Liver (tissue), 9 donors: ENCODE measurements around the gene TPD52L2. TPM values are rescaled to one million over a fixed set of nuclear protein-coding genes. Genes with fewer than 3 reads are reported as not detected.
A peak's percentile ranks its signal among the peaks of the same experiment; 100 is the strongest.

Source experiments
- DNase-seq: peaks from one replicate; pipeline ENCODE4 v3.0.0-alpha.2; 2017; ENCODE audit warnings: low spot score
- H3K27ac ChIP-seq, 2 donors: one replicate each; pipeline ENCODE4 v1.7.0; 2013; ENCODE audit warnings: inconsistent platforms in 2 of 2, low read length in 2 of 2, control low read depth in 1 of 2, low read depth in 1 of 2, mild to moderate bottlenecking in 1 of 2
- H3K27me3 ChIP-seq, 4 donors: one replicate each; pipeline versions ENCODE4 v1.6.1 to v1.7.0; 2013; ENCODE audit warnings: low read length in 3 of 4, inconsistent platforms in 1 of 4, mild to moderate bottlenecking in 1 of 4, moderate library complexity in 1 of 4; ENCODE audit not compliant: control insufficient read depth in 4 of 4, insufficient read depth in 4 of 4
- H3K36me3 ChIP-seq, 4 donors: one replicate each; pipeline versions ENCODE4 v1.6.1 to v1.7.0; 2013; ENCODE audit warnings: low read length in 3 of 4, mild to moderate bottlenecking in 3 of 4, low read depth in 1 of 4, moderate library complexity in 1 of 4; ENCODE audit not compliant: control insufficient read depth in 4 of 4, insufficient read depth in 3 of 4
- H3K4me1 ChIP-seq, 4 donors: one replicate each; pipeline versions ENCODE4 v1.6.1 to v1.7.0; 2013; ENCODE audit warnings: low read length in 3 of 4, mild to moderate bottlenecking in 3 of 4, moderate library complexity in 1 of 4; ENCODE audit not compliant: control insufficient read depth in 4 of 4, insufficient read depth in 4 of 4
- H3K4me3 ChIP-seq, 3 donors: one replicate each; pipeline versions ENCODE4 v1.6.1 to v1.7.0; 2013; ENCODE audit warnings: low read length in 3 of 3, control low read depth in 1 of 3, low read depth in 1 of 3, mild to moderate bottlenecking in 1 of 3
- H3K9ac ChIP-seq, 2 donors: one replicate each; pipeline ENCODE4 v1.7.0; 2013; ENCODE audit warnings: low read length in 2 of 2, mild to moderate bottlenecking in 2 of 2, moderate library complexity in 2 of 2, control low read depth in 1 of 2, low read depth in 1 of 2
- H3K9me3 ChIP-seq, 4 donors: one replicate each; pipeline versions ENCODE4 v1.6.1 to v1.7.0; 2013; ENCODE audit warnings: low read length in 3 of 4; ENCODE audit not compliant: control insufficient read depth in 4 of 4
- GABPA ChIP-seq, 2 donors: IDR thresholded peaks in 1 of 2; conservative IDR thresholded peaks in 1 of 2; 2 replicates each; pipeline ENCODE4 v1.6.1; 2016; ENCODE audit warnings: antibody characterized with exemption in 2 of 2, mild to moderate bottlenecking in 1 of 2, moderate library complexity in 1 of 2
- HNF4A ChIP-seq, 2 donors: conservative IDR thresholded peaks; 2 replicates each; pipeline ENCODE4 v1.6.1; 2016; ENCODE audit warnings: antibody characterized with exemption in 2 of 2, mild to moderate bottlenecking in 2 of 2
- JUND ChIP-seq, 2 donors: IDR thresholded peaks; 2 replicates each; pipeline ENCODE4 v1.6.1; 2016; ENCODE audit warnings: antibody characterized with exemption in 2 of 2
- NR2F2 ChIP-seq: IDR thresholded peaks from 2 replicates; pipeline ENCODE4 v1.6.1; 2016; ENCODE audit warnings: antibody characterized with exemption
- RAD21 ChIP-seq, 2 donors: IDR thresholded peaks; 2 replicates each; pipeline ENCODE4 v1.6.1; 2016; ENCODE audit warnings: antibody characterized with exemption in 2 of 2, mild to moderate bottlenecking in 2 of 2
- RXRA ChIP-seq, 2 donors: IDR thresholded peaks; 2 replicates each; pipeline ENCODE4 v1.6.1; 2017 to 2018; ENCODE audit warnings: antibody characterized with exemption in 2 of 2, mild to moderate bottlenecking in 1 of 2
- SP1 ChIP-seq: IDR thresholded peaks from 2 replicates; pipeline ENCODE4 v1.6.1; 2018; ENCODE audit warnings: antibody characterized with exemption, mild to moderate bottlenecking
- TAF1 ChIP-seq: conservative IDR thresholded peaks from 2 replicates; pipeline ENCODE4 v1.6.1; 2016; ENCODE audit warnings: antibody characterized with exemption, mild to moderate bottlenecking
- YY1 ChIP-seq: IDR thresholded peaks from 2 replicates; pipeline ENCODE4 v1.6.1; 2016; ENCODE audit warnings: antibody characterized with exemption, mild to moderate bottlenecking
- WGBS: extraction: QIAGEN DNeasy Blood & Tissue Kit; methylation state at CpG from one replicate; pipeline ENCODE4 v1.1.7; 2013; 5-methylcytosine and 5-hydroxymethylcytosine counted together
- polyA plus RNA-seq, 2 donors: library from polyadenylated mRNA; stranded (reverse) in 1 of 2; unstranded in 1 of 2; fragments of 200-250 nt in 1 of 2; fragments of >200 nt in 1 of 2; fragmentation: Nextera tagmentation in 1 of 2; extraction: Ambion mirVana in 1 of 2; gene quantifications; one replicate each; pipeline versions ENCODE4 v1.2.1 to v1.2.3, GENCODE V29; 2013 to 2015
- total RNA-seq, 2 donors: library from RNA; depleted of rRNA; stranded (reverse); fragments of >200 nt; gene quantifications; one replicate each; pipeline ENCODE4 v1.2.3, GENCODE V29; 2014
- TF ChIP-seq, protein P1 (sequence below): fragments of 150-350 bp; IDR thresholded peaks from 2 replicates; pipeline ENCODE4 v1.5.1; 2017; ENCODE audit warnings: improper control_type of control experiment, low read depth, low read length; ENCODE audit not compliant: missing input control
- TF ChIP-seq, protein P2 (sequence below): IDR thresholded peaks from 2 replicates; pipeline ENCODE4 v1.6.1; 2016; ENCODE audit warnings: antibody characterized with exemption
- TF ChIP-seq, protein P3 (sequence below): IDR thresholded peaks from 2 replicates; pipeline ENCODE4 v1.6.1; 2016; ENCODE audit warnings: antibody characterized with exemption
- TF ChIP-seq, protein P4 (sequence below): IDR thresholded peaks from 2 replicates; pipeline ENCODE4 v1.6.1; 2016; ENCODE audit warnings: antibody characterized with exemption
- donor health status: healthy.
- donor health status: healthy.
- donor health status: healthy.
- donor health status: healthy.
- donor health status: healthy.

TPD52L2 gene
- total and polyA plus RNA-seq, 4 donors: 12.3 to 33.0 (median 28.2) TPM

DNA sequence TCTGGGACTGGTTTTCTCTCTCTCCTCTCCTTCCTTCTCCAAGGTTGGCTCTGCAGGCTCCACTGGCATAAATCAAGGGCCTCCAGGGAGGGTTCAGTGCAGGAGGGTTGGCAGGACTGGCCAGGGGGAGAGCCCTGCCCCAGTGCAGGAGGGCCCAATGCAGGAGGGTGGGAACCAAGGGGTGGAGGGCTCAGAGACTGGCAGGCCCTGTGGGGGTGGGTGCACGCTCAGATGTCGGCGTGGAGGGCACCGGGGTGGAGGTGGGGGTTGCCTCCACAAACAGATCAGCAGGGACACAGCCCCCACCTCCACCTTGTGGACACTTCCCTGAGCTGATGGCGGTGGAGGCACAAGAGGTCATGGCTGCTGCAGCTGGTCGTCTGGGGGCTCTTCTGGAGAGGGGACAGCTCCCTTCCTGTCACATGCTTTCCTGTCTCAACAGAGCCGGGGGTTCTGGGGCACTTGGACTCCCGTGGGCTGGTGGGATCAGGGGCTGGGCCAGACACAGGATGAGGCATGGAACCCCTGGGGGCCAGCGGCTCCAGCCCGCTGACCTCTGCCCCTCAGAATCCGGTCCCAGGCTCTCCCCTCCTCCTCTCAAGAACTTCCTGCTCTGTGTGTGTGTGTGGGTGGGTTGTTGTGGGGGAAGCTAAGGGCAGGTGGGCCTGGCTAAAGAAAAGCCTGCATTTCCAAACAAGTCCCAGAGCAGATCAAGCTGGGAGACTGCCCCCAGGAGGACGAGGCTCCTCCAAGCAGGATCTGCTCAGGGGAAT is 6.5 kb upstream of the TPD52L2 start:
- peak overlapping the region; percentile 24 to 51 for H3K27ac ChIP-seq
- peak; percentile 48 for DNase-seq
- no peaks in the 10 kb centered on the region for H3K27me3 ChIP-seq
- 8% methylated on average over 12 of the region's 12 CpGs for WGBS
- H3K9me3 ChIP-seq: no peaks in the 10 kb centered on the region
- peaks cover 6 to 27% (median 12%) of the 10 kb centered on the region in 4 donors for H3K4me1 ChIP-seq
- TF ChIP-seq, protein P1, sequence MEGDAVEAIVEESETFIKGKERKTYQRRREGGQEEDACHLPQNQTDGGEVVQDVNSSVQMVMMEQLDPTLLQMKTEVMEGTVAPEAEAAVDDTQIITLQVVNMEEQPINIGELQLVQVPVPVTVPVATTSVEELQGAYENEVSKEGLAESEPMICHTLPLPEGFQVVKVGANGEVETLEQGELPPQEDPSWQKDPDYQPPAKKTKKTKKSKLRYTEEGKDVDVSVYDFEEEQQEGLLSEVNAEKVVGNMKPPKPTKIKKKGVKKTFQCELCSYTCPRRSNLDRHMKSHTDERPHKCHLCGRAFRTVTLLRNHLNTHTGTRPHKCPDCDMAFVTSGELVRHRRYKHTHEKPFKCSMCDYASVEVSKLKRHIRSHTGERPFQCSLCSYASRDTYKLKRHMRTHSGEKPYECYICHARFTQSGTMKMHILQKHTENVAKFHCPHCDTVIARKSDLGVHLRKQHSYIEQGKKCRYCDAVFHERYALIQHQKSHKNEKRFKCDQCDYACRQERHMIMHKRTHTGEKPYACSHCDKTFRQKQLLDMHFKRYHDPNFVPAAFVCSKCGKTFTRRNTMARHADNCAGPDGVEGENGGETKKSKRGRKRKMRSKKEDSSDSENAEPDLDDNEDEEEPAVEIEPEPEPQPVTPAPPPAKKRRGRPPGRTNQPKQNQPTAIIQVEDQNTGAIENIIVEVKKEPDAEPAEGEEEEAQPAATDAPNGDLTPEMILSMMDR: peak; percentile 20
- TF ChIP-seq, protein P2, sequence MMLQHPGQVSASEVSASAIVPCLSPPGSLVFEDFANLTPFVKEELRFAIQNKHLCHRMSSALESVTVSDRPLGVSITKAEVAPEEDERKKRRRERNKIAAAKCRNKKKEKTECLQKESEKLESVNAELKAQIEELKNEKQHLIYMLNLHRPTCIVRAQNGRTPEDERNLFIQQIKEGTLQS: no peak
- TF ChIP-seq RAD21 (IDR thresholded peaks at IDR 0.05): peak; percentile 63 to 75
- no peak for TF ChIP-seq HNF4A (conservative IDR thresholded peaks at IDR 0.05)
- peak; percentile 11 for TF ChIP-seq SP1
- peak; percentile 98 for TF ChIP-seq NR2F2
- TF ChIP-seq, protein P3, sequence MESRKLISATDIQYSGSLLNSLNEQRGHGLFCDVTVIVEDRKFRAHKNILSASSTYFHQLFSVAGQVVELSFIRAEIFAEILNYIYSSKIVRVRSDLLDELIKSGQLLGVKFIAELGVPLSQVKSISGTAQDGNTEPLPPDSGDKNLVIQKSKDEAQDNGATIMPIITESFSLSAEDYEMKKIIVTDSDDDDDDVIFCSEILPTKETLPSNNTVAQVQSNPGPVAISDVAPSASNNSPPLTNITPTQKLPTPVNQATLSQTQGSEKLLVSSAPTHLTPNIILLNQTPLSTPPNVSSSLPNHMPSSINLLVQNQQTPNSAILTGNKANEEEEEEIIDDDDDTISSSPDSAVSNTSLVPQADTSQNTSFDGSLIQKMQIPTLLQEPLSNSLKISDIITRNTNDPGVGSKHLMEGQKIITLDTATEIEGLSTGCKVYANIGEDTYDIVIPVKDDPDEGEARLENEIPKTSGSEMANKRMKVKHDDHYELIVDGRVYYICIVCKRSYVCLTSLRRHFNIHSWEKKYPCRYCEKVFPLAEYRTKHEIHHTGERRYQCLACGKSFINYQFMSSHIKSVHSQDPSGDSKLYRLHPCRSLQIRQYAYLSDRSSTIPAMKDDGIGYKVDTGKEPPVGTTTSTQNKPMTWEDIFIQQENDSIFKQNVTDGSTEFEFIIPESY: no peak
- H3K36me3 ChIP-seq: peaks cover 0 to 2% (median 0%) of the 10 kb centered on the region in 4 donors
- H3K4me3 ChIP-seq: no peak overlapping the region
- H3K9ac ChIP-seq: no peak overlapping the region

DNA sequence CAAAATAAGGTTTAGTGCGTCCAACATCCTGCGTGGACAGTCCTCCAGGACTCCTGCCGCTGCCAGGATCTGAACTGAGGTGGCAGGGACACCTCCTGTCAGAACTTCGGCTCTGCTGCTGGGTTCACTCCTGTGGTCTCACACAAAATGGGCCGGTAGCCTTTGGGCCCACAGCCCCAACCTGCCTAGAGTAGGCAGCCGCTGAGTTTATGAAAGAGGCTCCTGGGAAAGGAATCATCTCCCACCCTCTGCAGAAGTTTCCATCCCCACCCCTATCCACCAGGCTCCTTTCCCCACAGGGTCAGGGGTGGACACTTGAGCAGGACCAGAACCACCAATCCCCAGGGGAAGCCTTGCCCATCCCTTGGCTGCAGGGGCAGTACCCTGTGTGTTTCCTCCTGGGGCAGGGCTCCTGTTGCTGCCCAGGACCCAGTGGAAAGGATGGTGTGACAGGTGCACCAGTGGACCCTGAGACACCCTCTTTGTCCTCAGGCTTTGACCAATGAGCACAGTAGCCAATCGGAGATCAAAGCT is 5.8 kb upstream of the TPD52L2 start:
- peaks cover 0 to 2% (median 0%) of the 10 kb centered on the region in 4 donors for H3K36me3 ChIP-seq
- no peak for TF ChIP-seq NR2F2
- TF ChIP-seq HNF4A (conservative IDR thresholded peaks at IDR 0.05): no peak
- DNase-seq: no peak
- peaks cover 6 to 32% (median 14%) of the 10 kb centered on the region in 4 donors for H3K4me1 ChIP-seq
- H3K9me3 ChIP-seq: no peaks in the 10 kb centered on the region
- WGBS: 46% methylated on average over 7 of the region's 7 CpGs
- H3K4me3 ChIP-seq: no peak overlapping the region
- no peaks in the 10 kb centered on the region for H3K27me3 ChIP-seq
- H3K27ac ChIP-seq: peak overlapping the region; percentile 24 to 47
- no peak overlapping the region for H3K9ac ChIP-seq

DNA sequence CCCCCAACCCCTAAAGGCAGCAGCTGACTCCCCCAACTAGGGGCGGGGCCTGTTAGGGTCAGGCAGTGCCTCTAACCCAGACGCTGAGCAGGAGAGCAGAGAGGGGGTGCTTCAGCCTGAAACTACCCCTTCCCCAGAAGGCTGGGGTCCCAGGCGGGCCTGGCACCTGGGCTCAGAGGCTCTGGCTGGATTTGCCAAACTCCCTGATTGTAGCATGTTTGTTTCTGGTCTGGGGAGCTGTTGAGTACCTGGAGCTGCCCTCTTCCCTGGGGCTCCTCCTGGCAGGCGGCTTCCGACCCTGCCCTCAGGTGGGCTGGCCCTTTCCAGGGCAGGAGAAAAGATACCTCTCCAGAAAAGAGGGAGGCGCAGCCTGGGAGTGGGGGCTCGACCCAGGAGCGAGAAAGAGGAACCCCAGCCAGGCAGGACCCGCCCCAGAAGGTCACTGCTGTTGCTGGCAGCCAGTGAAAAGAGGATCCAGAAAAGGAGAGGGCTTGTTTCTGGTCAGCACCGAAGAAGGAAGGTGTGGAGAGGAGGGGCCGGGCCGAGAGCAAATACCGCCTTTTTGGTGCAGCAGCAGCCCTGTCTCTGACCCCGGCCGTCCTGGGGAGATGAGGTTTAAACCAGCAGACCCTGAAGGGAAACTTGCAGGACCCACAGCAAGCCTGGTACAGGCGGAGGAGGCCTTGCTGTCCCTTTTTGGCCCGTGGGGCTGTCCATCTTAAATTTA is 4.6 kb upstream of the TPD52L2 start:
- peak overlapping the region in 1 of 2 donors; percentile 15 for H3K27ac ChIP-seq
- DNase-seq: no peak
- WGBS: 76% methylated on average over 17 of the region's 17 CpGs
- TF ChIP-seq, protein P4, sequence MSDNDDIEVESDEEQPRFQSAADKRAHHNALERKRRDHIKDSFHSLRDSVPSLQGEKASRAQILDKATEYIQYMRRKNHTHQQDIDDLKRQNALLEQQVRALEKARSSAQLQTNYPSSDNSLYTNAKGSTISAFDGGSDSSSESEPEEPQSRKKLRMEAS: no peak
- TF ChIP-seq YY1: no peak
- TF ChIP-seq, protein P1: no peak
- TF ChIP-seq RXRA (IDR thresholded peaks at IDR 0.05): no peak
- TF ChIP-seq JUND (IDR thresholded peaks at IDR 0.05): no peak
- no peak for TF ChIP-seq GABPA (IDR thresholded peaks at IDR 0.05 in 1 of 2, conservative IDR thresholded peaks at IDR 0.05 in 1 of 2)
- TF ChIP-seq HNF4A (conservative IDR thresholded peaks at IDR 0.05): no peak
- no peak for TF ChIP-seq SP1
- TF ChIP-seq TAF1: no peak
- H3K36me3 ChIP-seq: peaks cover 0 to 2% (median 0%) of the 10 kb centered on the region in 4 donors
- H3K27me3 ChIP-seq: no peaks in the 10 kb centered on the region
- no peak overlapping the region for H3K9ac ChIP-seq
- no peaks in the 10 kb centered on the region for H3K9me3 ChIP-seq
- H3K4me1 ChIP-seq: peaks cover 6 to 32% (median 14%) of the 10 kb centered on the region in 4 donors
- no peak overlapping the region for H3K4me3 ChIP-seq
